MCF 10A (cell line): ENCODE results near the gene ABCC4. TPM values are rescaled to one million over a fixed set of nuclear protein-coding genes. Genes with fewer than 3 reads are reported as not detected.
"Not testable (repeated sequence)": the region's sequence is repeated elsewhere in the genome, so short reads cannot be mapped to it uniquely, and the experiment has no call there.

ENCODE experiments used
- BruUV-seq: library from RNA; stranded (reverse); fragments of 400-500 nt; replicated peaks from 2 replicates; lab custom pipeline; 2021; lab: Mats Ljungman, UMichigan
- CTCF ChIA-PET: fragments of 300-600 bp; sonication (Branson Sonifier 250); formaldehyde crosslinking; extraction: SDS; loops from one replicate; lab custom pipeline; 2021; ENCODE audit warnings: antibody characterized with exemption, inconsistent platforms; lab: Yijun Ruan, JAX
- POLR2A ChIA-PET: fragments of 300-600, 350-650 bp; sonication (Branson Sonifier 250); formaldehyde crosslinking; extraction: SDS; loops from one replicate; lab custom pipeline; 2020; ENCODE audit warnings: antibody characterized with exemption, inconsistent platforms; lab: Yijun Ruan, JAX
- DNase-seq: peaks from one replicate; pipeline ENCODE4 v3.0.0-alpha.2; 2018; ENCODE audit not compliant: unreplicated experiment
- H3K27ac Mint-ChIP-seq: one replicate; pipeline ENCODE4 v1.8.0; 2022; ENCODE audit warnings: mild to moderate bottlenecking, low read depth, mixed read lengths; ENCODE audit not compliant: unreplicated experiment
- H3K27me3 Mint-ChIP-seq: one replicate; pipeline ENCODE4 v1.8.0; 2022; ENCODE audit warnings: mixed read lengths; ENCODE audit not compliant: insufficient read depth, unreplicated experiment
- H3K36me3 Mint-ChIP-seq: one replicate; pipeline ENCODE4 v1.8.0; 2022; ENCODE audit warnings: mild to moderate bottlenecking, moderate library complexity, mixed read lengths; ENCODE audit not compliant: insufficient read depth, unreplicated experiment
- H3K4me1 Mint-ChIP-seq: one replicate; pipeline ENCODE4 v1.8.0; 2022; ENCODE audit warnings: mixed read lengths; ENCODE audit not compliant: insufficient read depth, unreplicated experiment
- H3K4me3 Mint-ChIP-seq: one replicate; pipeline ENCODE4 v1.8.0; 2022; ENCODE audit warnings: mild to moderate bottlenecking, moderate library complexity, mixed read lengths; ENCODE audit not compliant: unreplicated experiment
- H3K9me3 Mint-ChIP-seq: one replicate; pipeline ENCODE4 v1.8.0; 2022; ENCODE audit warnings: mixed read lengths; ENCODE audit not compliant: unreplicated experiment
- intact Hi-C: fragments of 100-400 bp; cut with micrococcal nuclease; formaldehyde crosslinking; loops from 2 replicates; pipeline ENCODE4 v1.14.1; 2022
- total RNA-seq: library from RNA; stranded (reverse); gene quantifications from 2 replicates; pipeline ENCODE4 v1.2.3, GENCODE V29; 2022
- TF ChIP-seq, protein P1 (sequence below): fragments of 200-600 bp; IDR thresholded peaks from one replicate; pipeline ENCODE4 v1.8.0; 2022; ENCODE audit warnings: antibody characterized with exemption, mild to moderate bottlenecking; ENCODE audit not compliant: unreplicated experiment

Gene ABCC4
- total RNA-seq, 1 experiment from 2014 or later: 13.9 TPM

GRCh38 chr13:95269756-95270155 is 31.5 kb downstream of the ABCC4 start:
- H3K27me3 Mint-ChIP-seq: no peaks in the 10 kb centered on the region
- TF ChIP-seq, protein P1, sequence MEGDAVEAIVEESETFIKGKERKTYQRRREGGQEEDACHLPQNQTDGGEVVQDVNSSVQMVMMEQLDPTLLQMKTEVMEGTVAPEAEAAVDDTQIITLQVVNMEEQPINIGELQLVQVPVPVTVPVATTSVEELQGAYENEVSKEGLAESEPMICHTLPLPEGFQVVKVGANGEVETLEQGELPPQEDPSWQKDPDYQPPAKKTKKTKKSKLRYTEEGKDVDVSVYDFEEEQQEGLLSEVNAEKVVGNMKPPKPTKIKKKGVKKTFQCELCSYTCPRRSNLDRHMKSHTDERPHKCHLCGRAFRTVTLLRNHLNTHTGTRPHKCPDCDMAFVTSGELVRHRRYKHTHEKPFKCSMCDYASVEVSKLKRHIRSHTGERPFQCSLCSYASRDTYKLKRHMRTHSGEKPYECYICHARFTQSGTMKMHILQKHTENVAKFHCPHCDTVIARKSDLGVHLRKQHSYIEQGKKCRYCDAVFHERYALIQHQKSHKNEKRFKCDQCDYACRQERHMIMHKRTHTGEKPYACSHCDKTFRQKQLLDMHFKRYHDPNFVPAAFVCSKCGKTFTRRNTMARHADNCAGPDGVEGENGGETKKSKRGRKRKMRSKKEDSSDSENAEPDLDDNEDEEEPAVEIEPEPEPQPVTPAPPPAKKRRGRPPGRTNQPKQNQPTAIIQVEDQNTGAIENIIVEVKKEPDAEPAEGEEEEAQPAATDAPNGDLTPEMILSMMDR: no peak
- BruUV-seq: no TSS peak
- CTCF ChIA-PET: interaction anchor here (1.0 kb wide), 1 partner anchor 80 kb away, joined by 4 read pairs; no protein-coding TSS in a partner anchor
- no peak overlapping the region for H3K4me3 Mint-ChIP-seq
- H3K36me3 Mint-ChIP-seq: no peaks in the 10 kb centered on the region
- DNase-seq: no peak
- intact Hi-C loops: no loop called here
- POLR2A ChIA-PET: interaction anchor here (0.8 kb wide), 1 partner anchor 55 kb away, joined by 4 read pairs; no protein-coding TSS in a partner anchor
- peaks cover 27% of the 10 kb centered on the region for H3K4me1 Mint-ChIP-seq
- no peaks in the 10 kb centered on the region for H3K9me3 Mint-ChIP-seq
- H3K27ac Mint-ChIP-seq: peak overlapping the region; percentile 49

- H3K4me1 Mint-ChIP-seq: peaks cover 27% of the 10 kb centered on the region
- not testable (repeated sequence) for BruUV-seq
Observed at GRCh38 chr13:95268343-95269065, 32.7 kb downstream of the ABCC4 start.

GRCh38 chr13:95267662-95268342 is 33.4 kb downstream of the ABCC4 start:
- peak; percentile 33 for DNase-seq
- H3K27me3 Mint-ChIP-seq: no peaks in the 10 kb centered on the region
- POLR2A ChIA-PET: interaction anchor here (1.2 kb wide), 1 partner anchor 12 kb away, joined by 4 read pairs; no protein-coding TSS in a partner anchor
- no peaks in the 10 kb centered on the region for H3K36me3 Mint-ChIP-seq
- CTCF ChIA-PET: interaction anchor here (1.2 to 1.8 kb wide), 2 partner anchors 29 to 79 kb away, joined by 3 to 5 read pairs; no protein-coding TSS in a partner anchor
- H3K4me3 Mint-ChIP-seq: no peak overlapping the region
- no peaks in the 10 kb centered on the region for H3K9me3 Mint-ChIP-seq
- H3K4me1 Mint-ChIP-seq: peaks cover 27% of the 10 kb centered on the region
- TF ChIP-seq, protein P1: no peak
- BruUV-seq: no TSS peak
- H3K27ac Mint-ChIP-seq: no peak overlapping the region
- intact Hi-C loops: no loop called here

More at GRCh38 chr13:95268343-95269065, 32.7 kb downstream of the ABCC4 start:
- H3K36me3 Mint-ChIP-seq, H3K4me3 Mint-ChIP-seq, DNase-seq, intact Hi-C loops, H3K9me3 Mint-ChIP-seq, H3K27me3 Mint-ChIP-seq, H3K27ac Mint-ChIP-seq: not testable (repeated sequence)
- ChIA-PET POLR2A (interaction anchor here (0.8 to 1.2 kb wide), 2 partner anchors 12 to 53 kb away, joined by 4 read pairs; no protein-coding TSS in a partner anchor), CTCF (interaction anchor here (1.0 kb wide), 1 partner anchor 78 kb away, joined by 4 read pairs; no protein-coding TSS in a partner anchor)

GRCh38 chr13:95264225-95264624 is 37.0 kb downstream of the ABCC4 start:
- no TSS peak for BruUV-seq
- peaks cover 20% of the 10 kb centered on the region for H3K4me1 Mint-ChIP-seq
- no peak overlapping the region for H3K27ac Mint-ChIP-seq
- DNase-seq: no peak
- intact Hi-C loops: no loop called here
- TF ChIP-seq, protein P1: no peak
- no peaks in the 10 kb centered on the region for H3K27me3 Mint-ChIP-seq
- no peaks in the 10 kb centered on the region for H3K9me3 Mint-ChIP-seq
- CTCF ChIA-PET: interaction anchor here (0.9 kb wide), 1 partner anchor 32 kb away, joined by 8 read pairs; no protein-coding TSS in a partner anchor
- POLR2A ChIA-PET: no interaction called here
- no peak overlapping the region for H3K4me3 Mint-ChIP-seq
- no peaks in the 10 kb centered on the region for H3K36me3 Mint-ChIP-seq
